ENCODE data around the gene SOS2.
A peak's percentile ranks its signal among the peaks of the same experiment; 100 is the strongest.

Gene SOS2

GRCh38 chr14:50263321-50263720 is 31.9 kb upstream of the SOS2 start:
- Histone ChIP-seq H3K36me3 (ENCODE audit: control insufficient read depth in 1 of 2, insufficient read depth in 2 of 2, low read depth in 1 of 2, low read length in 2 of 2) (no peaks in the 10 kb centered on the region), H3K79me1 (replicated peaks; ENCODE audit: low read length, poor library complexity, severe bottlenecking) (no peaks in the 10 kb centered on the region), H2BK120ac (ENCODE audit: low read depth, low read length) (no peak overlapping the region), H3K4me1 (ENCODE audit: control insufficient read depth, insufficient read depth, low read depth, low read length) (no peaks in the 10 kb centered on the region), H4K91ac (ENCODE audit: low read length) (no peak overlapping the region), H3K4me2 (ENCODE audit: low read length, poor library complexity, severe bottlenecking) (no peak overlapping the region), H2AK5ac (ENCODE audit: low read length, severe bottlenecking) (no peak overlapping the region), H3K27ac (ENCODE audit: low read length, poor library complexity, severe bottlenecking) (no peak overlapping the region), H3K18ac (ENCODE audit: low read depth in 1 of 2, low read length in 2 of 2) (no peak overlapping the region), H3K4me3 (ENCODE audit: insufficient read depth in 1 of 2, low read depth in 1 of 2, low read length in 2 of 2) (no peak overlapping the region), H4K8ac (ENCODE audit: low read length) (no peak overlapping the region), H3K14ac (ENCODE audit: low read length in 2 of 2) (no peak overlapping the region), H3K4ac (ENCODE audit: low read depth in 1 of 2, low read length in 2 of 2) (no peak overlapping the region), H2BK15ac (ENCODE audit: low read depth, poor library complexity, severe bottlenecking) (no peak overlapping the region), H2BK12ac (ENCODE audit: low read length in 2 of 2) (no peak overlapping the region), H2AFZ (ENCODE audit: low read depth, low read length) (no peak overlapping the region), H2BK5ac (ENCODE audit: low read depth, low read length, poor library complexity, severe bottlenecking) (no peak overlapping the region), H3K23ac (ENCODE audit: low read length in 2 of 2) (no peak overlapping the region), H3K9me3 (ENCODE audit: control insufficient read depth, low read length) (no peaks in the 10 kb centered on the region), H3K27me3 (ENCODE audit: control insufficient read depth in 1 of 2, insufficient read depth in 1 of 2, low read length in 2 of 2) (no peaks in the 10 kb centered on the region), H3K9ac (ENCODE audit: low read length) (no peak overlapping the region)
- WGBS, result 86% methylated on average over 1 of the region's 4 CpGs
- no peak for DNase-seq

GRCh38 chr14:50262865-50263264 is 31.5 kb upstream of the SOS2 start:
- no peak overlapping the region for H2BK15ac ChIP-seq (ENCODE audit: low read depth, poor library complexity, severe bottlenecking)
- no peak overlapping the region for H3K9ac ChIP-seq (ENCODE audit: low read length)
- H3K18ac ChIP-seq (ENCODE audit: low read depth in 1 of 2, low read length in 2 of 2), result no peak overlapping the region
- H4K8ac ChIP-seq (ENCODE audit: low read length), result no peak overlapping the region
- H3K27ac ChIP-seq (ENCODE audit: low read length, poor library complexity, severe bottlenecking), result no peak overlapping the region
- H3K36me3 ChIP-seq (ENCODE audit: control insufficient read depth in 1 of 2, insufficient read depth in 2 of 2, low read depth in 1 of 2, low read length in 2 of 2), result no peaks in the 10 kb centered on the region
- DNase-seq, result no peak
- no peaks in the 10 kb centered on the region for H3K27me3 ChIP-seq (ENCODE audit: control insufficient read depth in 1 of 2, insufficient read depth in 1 of 2, low read length in 2 of 2)
- no peak overlapping the region for H3K4me3 ChIP-seq (ENCODE audit: insufficient read depth in 1 of 2, low read depth in 1 of 2, low read length in 2 of 2)
- H4K91ac ChIP-seq (ENCODE audit: low read length), result no peak overlapping the region
- no peak overlapping the region for H3K4me2 ChIP-seq (ENCODE audit: low read length, poor library complexity, severe bottlenecking)
- H3K23ac ChIP-seq (ENCODE audit: low read length in 2 of 2), result no peak overlapping the region
- no peak overlapping the region for H2AK5ac ChIP-seq (ENCODE audit: low read length, severe bottlenecking)
- H2AFZ ChIP-seq (ENCODE audit: low read depth, low read length), result no peak overlapping the region
- H3K79me1 ChIP-seq (replicated peaks; ENCODE audit: low read length, poor library complexity, severe bottlenecking), result no peaks in the 10 kb centered on the region
- no peak overlapping the region for H2BK120ac ChIP-seq (ENCODE audit: low read depth, low read length)
- H3K4ac ChIP-seq (ENCODE audit: low read depth in 1 of 2, low read length in 2 of 2), result no peak overlapping the region
- 94% methylated on average over 2 of the region's 2 CpGs for WGBS
- H3K14ac ChIP-seq (ENCODE audit: low read length in 2 of 2), result no peak overlapping the region
- H3K4me1 ChIP-seq (ENCODE audit: control insufficient read depth, insufficient read depth, low read depth, low read length), result no peaks in the 10 kb centered on the region
- no peak overlapping the region for H2BK12ac ChIP-seq (ENCODE audit: low read length in 2 of 2)
- no peak overlapping the region for H2BK5ac ChIP-seq (ENCODE audit: low read depth, low read length, poor library complexity, severe bottlenecking)
- H3K9me3 ChIP-seq (ENCODE audit: control insufficient read depth, low read length), result no peaks in the 10 kb centered on the region

- peak; percentile 45 for DNase-seq
- no peak overlapping the region for H3K27ac ChIP-seq (ENCODE audit: low read length, poor library complexity, severe bottlenecking)
- no peak overlapping the region for H2AK5ac ChIP-seq (ENCODE audit: low read length, severe bottlenecking)
- WGBS, result 73% methylated on average over 3 of the region's 3 CpGs
- H2BK12ac ChIP-seq (ENCODE audit: low read length in 2 of 2), result no peak overlapping the region
- no peak overlapping the region for H3K4me2 ChIP-seq (ENCODE audit: low read length, poor library complexity, severe bottlenecking)
- no peak overlapping the region for H3K14ac ChIP-seq (ENCODE audit: low read length in 2 of 2)
- no peak overlapping the region for H3K18ac ChIP-seq (ENCODE audit: low read depth in 1 of 2, low read length in 2 of 2)
- H3K4ac ChIP-seq (ENCODE audit: low read depth in 1 of 2, low read length in 2 of 2), result no peak overlapping the region
- no peak overlapping the region for H2BK15ac ChIP-seq (ENCODE audit: low read depth, poor library complexity, severe bottlenecking)
- no peaks in the 10 kb centered on the region for H3K79me1 ChIP-seq (replicated peaks; ENCODE audit: low read length, poor library complexity, severe bottlenecking)
- no peaks in the 10 kb centered on the region for H3K27me3 ChIP-seq (ENCODE audit: control insufficient read depth in 1 of 2, insufficient read depth in 1 of 2, low read length in 2 of 2)
- no peak overlapping the region for H2AFZ ChIP-seq (ENCODE audit: low read depth, low read length)
- H3K4me1 ChIP-seq (ENCODE audit: control insufficient read depth, insufficient read depth, low read depth, low read length), result no peaks in the 10 kb centered on the region
- no peak overlapping the region for H3K4me3 ChIP-seq (ENCODE audit: insufficient read depth in 1 of 2, low read depth in 1 of 2, low read length in 2 of 2)
- no peaks in the 10 kb centered on the region for H3K36me3 ChIP-seq (ENCODE audit: control insufficient read depth in 1 of 2, insufficient read depth in 2 of 2, low read depth in 1 of 2, low read length in 2 of 2)
- H3K9me3 ChIP-seq (ENCODE audit: control insufficient read depth, low read length), result no peaks in the 10 kb centered on the region
- H4K8ac ChIP-seq (ENCODE audit: low read length), result no peak overlapping the region
- no peak overlapping the region for H3K23ac ChIP-seq (ENCODE audit: low read length in 2 of 2)
- no peak overlapping the region for H3K9ac ChIP-seq (ENCODE audit: low read length)
- no peak overlapping the region for H4K91ac ChIP-seq (ENCODE audit: low read length)
- H2BK5ac ChIP-seq (ENCODE audit: low read depth, low read length, poor library complexity, severe bottlenecking), result no peak overlapping the region
- no peak overlapping the region for H2BK120ac ChIP-seq (ENCODE audit: low read depth, low read length)
Measured at GRCh38 chr14:50260511-50260910, 29.1 kb upstream of the SOS2 start.

- Histone ChIP-seq H3K36me3 (ENCODE audit: control insufficient read depth in 1 of 2, insufficient read depth in 2 of 2, low read depth in 1 of 2, low read length in 2 of 2) (no peaks in the 10 kb centered on the region), H3K23ac (ENCODE audit: low read length in 2 of 2) (no peak overlapping the region), H3K14ac (ENCODE audit: low read length in 2 of 2) (no peak overlapping the region), H3K18ac (ENCODE audit: low read depth in 1 of 2, low read length in 2 of 2) (no peak overlapping the region), H2BK15ac (ENCODE audit: low read depth, poor library complexity, severe bottlenecking) (no peak overlapping the region), H3K9me3 (ENCODE audit: control insufficient read depth, low read length) (no peaks in the 10 kb centered on the region), H2BK120ac (ENCODE audit: low read depth, low read length) (no peak overlapping the region), H3K9ac (ENCODE audit: low read length) (no peak overlapping the region), H3K4me3 (ENCODE audit: insufficient read depth in 1 of 2, low read depth in 1 of 2, low read length in 2 of 2) (no peak overlapping the region), H2AFZ (ENCODE audit: low read depth, low read length) (no peak overlapping the region), H3K4me1 (ENCODE audit: control insufficient read depth, insufficient read depth, low read depth, low read length) (no peaks in the 10 kb centered on the region), H3K79me1 (replicated peaks; ENCODE audit: low read length, poor library complexity, severe bottlenecking) (no peaks in the 10 kb centered on the region), H3K4me2 (ENCODE audit: low read length, poor library complexity, severe bottlenecking) (no peak overlapping the region), H2BK5ac (ENCODE audit: low read depth, low read length, poor library complexity, severe bottlenecking) (no peak overlapping the region), H4K91ac (ENCODE audit: low read length) (no peak overlapping the region), H3K27ac (ENCODE audit: low read length, poor library complexity, severe bottlenecking) (no peak overlapping the region), H2BK12ac (ENCODE audit: low read length in 2 of 2) (no peak overlapping the region), H2AK5ac (ENCODE audit: low read length, severe bottlenecking) (no peak overlapping the region), H4K8ac (ENCODE audit: low read length) (no peak overlapping the region), H3K27me3 (ENCODE audit: control insufficient read depth in 1 of 2, insufficient read depth in 1 of 2, low read length in 2 of 2) (no peaks in the 10 kb centered on the region), H3K4ac (ENCODE audit: low read depth in 1 of 2, low read length in 2 of 2) (no peak overlapping the region)
- DNase-seq, result peak; percentile 1
- WGBS, result 81% methylated on average over 3 of the region's 3 CpGs
Measured at GRCh38 chr14:50260072-50260471, 28.7 kb upstream of the SOS2 start.

All from mesenchymal stem cell (in vitro differentiated cells and primary cell).